ENCODE results near the gene ROPN1L. TPM values are rescaled to one million over a fixed set of nuclear protein-coding genes. Genes with fewer than 3 reads are reported as not detected.

ROPN1L gene
- total and polyA plus RNA-seq, 2 of the 8 experiments (the other 6 are each of a cell fraction or from before 2014, with no cell fraction given): 0.24 to 0.73 TPM

- TF ChIP-seq TAF7 (optimal IDR thresholded peaks at IDR 0.05; ENCODE audit: borderline replicate concordance, low read depth, low read length) (no peak), CTBP2 (IDR thresholded peaks at IDR 0.05; ENCODE audit: borderline replicate concordance, insufficient read depth, insufficient read length, low read length) (no peak), USF2 (IDR thresholded peaks at IDR 0.05; ENCODE audit: low read length) (no peak), SP2 (IDR thresholded peaks at IDR 0.05; ENCODE audit: low read length) (no peak), SP4 (IDR thresholded peaks at IDR 0.05; ENCODE audit: low read length) (no peak), POLR2AphosphoS5 (IDR thresholded peaks at IDR 0.05; ENCODE audit: low read depth, low read length) (no peak), CHD2 (IDR thresholded peaks at IDR 0.05; ENCODE audit: low read length) (no peak)
These were observed 10.3 kb upstream of the ROPN1L start (continued) for GRCh38 chr5:10431415-10431814.

All from H1 (cell line).